PC-3 (cell line): ENCODE results near the gene SMYD2. TPM values are rescaled to one million over a fixed set of nuclear protein-coding genes. Genes with fewer than 3 reads are reported as not detected.

ENCODE experiments used
- ATAC-seq: fragments of 200-7000 bp; cut with Tn5 transposase; 2 replicates; pipeline ENCODE4 v1.9.1; 2020; ENCODE audit warnings: mild to moderate bottlenecking, moderate library complexity
- BruUV-seq: library from RNA; stranded (reverse); fragments of 400-500 nt; replicated peaks from 2 replicates; lab custom pipeline; 2021; lab: Mats Ljungman, UMichigan
- CTCF ChIA-PET: fragments of 300-600 bp; sonication (Branson Sonifier 250); formaldehyde crosslinking; loops from one replicate; lab custom pipeline; 2022; ENCODE audit warnings: antibody characterized with exemption; lab: Charles Lee
- POLR2A ChIA-PET: fragments of 300-600 bp; sonication (Branson Sonifier 250); formaldehyde crosslinking; loops from one replicate; lab custom pipeline; 2022; ENCODE audit warnings: antibody characterized with exemption; ENCODE audit not compliant: unreplicated experiment; lab: Charles Lee
- DNase-seq: peaks from one replicate; pipeline ENCODE4 v3.0.0-alpha.2; 2015
- H2AFZ ChIP-seq: fragments of 300-600 bp; sonication (generic); 2 replicates; pipeline ENCODE4 v1.6.0; 2016; ENCODE audit warnings: antibody characterized with exemption, low read length
- H3F3A ChIP-seq: fragments of 300-600 bp; sonication (generic); one replicate; pipeline ENCODE4 v1.6.0; 2017; ENCODE audit warnings: antibody characterized with exemption, low read length, control low read depth, mild to moderate bottlenecking; ENCODE audit not compliant: unreplicated experiment
- H3K27ac ChIP-seq: fragments of 300-600 bp; sonication (generic); 2 replicates; pipeline ENCODE4 v1.5.1; 2016; ENCODE audit warnings: mild to moderate bottlenecking, low read length
- H3K27me3 ChIP-seq: fragments of 300-600 bp; sonication (generic); 2 replicates; pipeline ENCODE4 v1.6.1; 2016; ENCODE audit warnings: low read length, mixed read lengths
- H3K36me3 ChIP-seq: fragments of 300-600 bp; sonication (generic); 2 replicates; pipeline ENCODE4 v1.6.1; 2016; ENCODE audit warnings: low read depth, mixed run types, low read length, mixed read lengths
- H3K4me1 ChIP-seq: fragments of 300-600 bp; sonication (generic); 2 replicates; pipeline ENCODE4 v1.5.1; 2016; ENCODE audit warnings: low read length; ENCODE audit not compliant: insufficient read depth
- H3K4me2 ChIP-seq: fragments of 300-600 bp; sonication (generic); 2 replicates; pipeline ENCODE4 v1.6.0; 2016; ENCODE audit warnings: low read length
- H3K4me3 ChIP-seq: fragments of 300-600 bp; sonication (generic); 2 replicates; pipeline ENCODE4 v1.5.1; 2016; ENCODE audit warnings: mild to moderate bottlenecking, low read length, mixed read lengths
- H3K79me2 ChIP-seq: fragments of 300-600 bp; sonication (generic); 2 replicates; pipeline ENCODE4 v1.6.1; 2017; ENCODE audit warnings: low read length, mixed read lengths
- H3K9ac ChIP-seq: fragments of 300-600 bp; sonication (generic); 2 replicates; pipeline ENCODE4 v1.6.0; 2016; ENCODE audit warnings: mild to moderate bottlenecking, low read length
- H3K9me2 ChIP-seq: fragments of 300-600 bp; sonication (generic); replicated peaks from 2 replicates; pipeline ENCODE4 v1.6.1; 2016; ENCODE audit warnings: mixed run types, low read length, mixed read lengths
- H3K9me3 ChIP-seq: fragments of 300-600 bp; sonication (generic); 2 replicates; pipeline ENCODE4 v1.6.1; 2016; ENCODE audit warnings: low read length, mixed read lengths
- H4K20me1 ChIP-seq: fragments of 300-600 bp; sonication (generic); 2 replicates; pipeline ENCODE4 v1.6.1; 2016; ENCODE audit warnings: low read length, mixed read lengths
- CTCF ChIP-seq: fragments of 300-600 bp; sonication (generic); conservative IDR thresholded peaks from 2 replicates; pipeline ENCODE4 v1.5.1; 2017; ENCODE audit warnings: antibody characterized with exemption, low read depth, mild to moderate bottlenecking, low read length
- EZH2 ChIP-seq: fragments of 300-600 bp; sonication (generic); IDR thresholded peaks from one replicate; pipeline ENCODE4 v1.6.1; 2017; ENCODE audit warnings: antibody characterized with exemption, mild to moderate bottlenecking, low read length; ENCODE audit not compliant: unreplicated experiment
- EZH2phosphoT487 ChIP-seq: fragments of 300-600 bp; sonication (generic); IDR thresholded peaks from 2 replicates; pipeline ENCODE4 v1.6.1; 2018; ENCODE audit warnings: mild to moderate bottlenecking, antibody characterized with exemption, low read length, borderline replicate concordance
- intact Hi-C: fragments of 100-400 bp; cut with micrococcal nuclease; formaldehyde crosslinking; loops from 2 replicates; pipeline ENCODE4 v1.9.0; 2023
- total RNA-seq: library from RNA; depleted of rRNA; stranded (reverse); fragments of >200 nt; gene quantifications from 2 replicates; pipeline ENCODE4 v1.2.3, GENCODE V29; 2014

SMYD2 gene
- total RNA-seq, 1 experiment from 2014 or later: 124 TPM

- Histone ChIP-seq H3K9ac (no peak overlapping the region), H3K9me3 (no peaks in the 10 kb centered on the region), H3K4me3 (no peak overlapping the region), H4K20me1 (no peaks in the 10 kb centered on the region), H3F3A (no peaks in the 10 kb centered on the region), H3K4me1 (peaks cover 4% of the 10 kb centered on the region), H3K27me3 (no peaks in the 10 kb centered on the region), H3K36me3 (peaks cover 5% of the 10 kb centered on the region; the same call in 1 of the 2 replicates), H3K27ac (no peak overlapping the region), H3K9me2 (no peaks in the 10 kb centered on the region), H2AFZ (no peak overlapping the region), H3K79me2 (no peaks in the 10 kb centered on the region), H3K4me2 (no peak overlapping the region)
- ChIA-PET POLR2A (no interaction called here), CTCF (no interaction called here)
- ATAC-seq: no peak
- no peak for TF ChIP-seq EZH2phosphoT487
- no peak for TF ChIP-seq EZH2
- TF ChIP-seq CTCF: no peak
- intact Hi-C loops: loop anchor here (5.0 kb wide), 1 partner anchor 1084 kb away; no protein-coding TSS in a partner anchor
- DNase-seq: no peak
- BruUV-seq: no TSS peak
Observed at GRCh38 chr1:214326406-214326805, 45.4 kb downstream of the SMYD2 start.

GRCh38 chr1:214327514-214327913, 46.6 kb downstream of the SMYD2 start:
- no peak overlapping the region for H2AFZ ChIP-seq
- no peak overlapping the region for H3K4me2 ChIP-seq
- ChIA-PET CTCF (interaction anchor here (1.1 to 4.1 kb wide), 2 partner anchors 66 to 114 kb away, joined by 8 to 53 read pairs; no protein-coding TSS in a partner anchor), POLR2A (interaction anchor here (0.7 kb wide), 1 partner anchor 31 kb away, joined by 5 read pairs; no protein-coding TSS in a partner anchor)
- no peaks in the 10 kb centered on the region for H3K9me2 ChIP-seq
- no peak overlapping the region for H3K4me3 ChIP-seq
- H3K4me1 ChIP-seq: peaks cover 4% of the 10 kb centered on the region
- no peaks in the 10 kb centered on the region for H3K9me3 ChIP-seq
- BruUV-seq: no TSS peak
- no peak overlapping the region for H3K9ac ChIP-seq
- no peak for TF ChIP-seq EZH2
- TF ChIP-seq CTCF: no peak
- no peak for TF ChIP-seq EZH2phosphoT487
- no peak overlapping the region for H3K27ac ChIP-seq
- intact Hi-C loops: loop anchor here (5.0 kb wide), 1 partner anchor 1085 kb away; no protein-coding TSS in a partner anchor
- no peaks in the 10 kb centered on the region for H3K79me2 ChIP-seq
- no peaks in the 10 kb centered on the region for H3K27me3 ChIP-seq
- ATAC-seq (no peak), DNase-seq (no peak)
- no peaks in the 10 kb centered on the region for H4K20me1 ChIP-seq
- no peaks in the 10 kb centered on the region for H3F3A ChIP-seq
- 0 out of 2 replicates have a peak, but pooled peaks cover 5% of the 10 kb centered on the region for H3K36me3 ChIP-seq
